ENCODE results near the gene MDGA2. TPM values are rescaled to one million over a fixed set of nuclear protein-coding genes. Genes with fewer than 3 reads are reported as not detected.

MDGA2 gene
- total and polyA plus RNA-seq, 2 of the 8 experiments (the other 6 are each of a cell fraction or from before 2014, with no cell fraction given): 0.11 to 0.69 TPM

- Histone ChIP-seq H2BK20ac (ENCODE audit: low read length) (no peak overlapping the region), H3K18ac (ENCODE audit: extremely low read depth, low read length) (no peak overlapping the region), H4K91ac (replicated peaks; ENCODE audit: insufficient read length, low read length) (no peak overlapping the region), H2BK120ac (replicated peaks; ENCODE audit: low read depth, low read length) (no peak overlapping the region), H3K4me1 (replicated peaks in 1 of 4; ENCODE audit: control insufficient read depth in 3 of 4, insufficient read depth in 4 of 4, low read length in 3 of 4) (no peaks in the 10 kb centered on the region), H3K27me3 (replicated peaks in 1 of 4; ENCODE audit: control insufficient read depth in 3 of 4, extremely low read depth in 1 of 4, insufficient read depth in 3 of 4, low read length in 3 of 4) (no peaks in the 10 kb centered on the region), H2AFZ (ENCODE audit: low read length) (no peak overlapping the region), H3K23ac (ENCODE audit: insufficient read length) (no peak overlapping the region), H3K79me1 (ENCODE audit: low read depth, low read length) (no peaks in the 10 kb centered on the region), H2BK12ac (ENCODE audit: low read depth, low read length) (no peak overlapping the region), H3K9ac (replicated peaks in 1 of 4; ENCODE audit: extremely low read depth in 1 of 4, low read depth in 3 of 4, low read length in 3 of 4) (no peak overlapping the region), H3K4ac (replicated peaks; ENCODE audit: insufficient read length, low read depth, low read length) (no peak overlapping the region), H2BK5ac (ENCODE audit: low read depth, low read length) (no peak overlapping the region), H4K5ac (ENCODE audit: insufficient read length, low read depth, low read length) (no peak overlapping the region), H3K56ac (replicated peaks; ENCODE audit: insufficient read length, low read depth, low read length) (no peak overlapping the region), H3K79me2 (ENCODE audit: control insufficient read depth in 1 of 2, insufficient read depth in 2 of 2, low read length in 2 of 2) (no peaks in the 10 kb centered on the region), H4K20me1 (replicated peaks in 1 of 2; ENCODE audit: control insufficient read depth in 1 of 2, insufficient read depth in 2 of 2, low read length in 2 of 2) (no peaks in the 10 kb centered on the region), H3K9me3 (ENCODE audit: insufficient read depth in 2 of 2, low read depth in 1 of 2, low read length in 1 of 2) (no peaks in the 10 kb centered on the region), H3K23me2 (ENCODE audit: low read depth, low read length) (no peaks in the 10 kb centered on the region), H3K36me3 (ENCODE audit: control insufficient read depth in 2 of 4, insufficient read depth in 4 of 4, low read length in 3 of 4) (no peaks in the 10 kb centered on the region), H3K4me3 (ENCODE audit: extremely low read depth in 1 of 4, insufficient read depth in 2 of 4, low read depth in 3 of 4, low read length in 4 of 4) (no peak overlapping the region), H2AK5ac (ENCODE audit: low read depth, low read length) (no peak overlapping the region), H3K27ac (ENCODE audit: low read depth, low read length) (no peak overlapping the region), H2BK15ac (ENCODE audit: low read length) (no peak overlapping the region), H3K4me2 (ENCODE audit: insufficient read depth in 1 of 2, low read depth in 2 of 2, low read length in 2 of 2) (no peak overlapping the region), H4K8ac (ENCODE audit: extremely low read depth, insufficient read depth, low read length) (no peak overlapping the region), H3K14ac (ENCODE audit: insufficient read length) (no peak overlapping the region)
- CTCF ChIA-PET (ENCODE audit: partially characterized antibody): no interaction called here
- 89% methylated on average over 2 of the region's 2 CpGs; no CpG with 5 or more reads in 1 of the 2 experiments for WGBS, 2 experiments (ENCODE audit: extremely low coverage in 1 of 2, insufficient coverage in 1 of 2, insufficient read length in 1 of 2, insufficient replicate concordance in 2 of 2, low coverage in 1 of 2, low lambda C conversion rate in 2 of 2, missing lambda C conversion rate in 1 of 2)
- FAIRE-seq (no peak), DNase-seq (ENCODE audit: low read depth in 1 of 2, low spot score in 2 of 2) (no peak)
- POLR2A ChIA-PET (ENCODE audit: partially characterized antibody): no interaction called here
- no peak for TF ChIP-seq TAF7 (optimal IDR thresholded peaks at IDR 0.05; ENCODE audit: borderline replicate concordance, low read depth, low read length)
- no peak for TF ChIP-seq USF2 (IDR thresholded peaks at IDR 0.05; ENCODE audit: low read length)
- no peak for TF ChIP-seq SIX5 (IDR thresholded peaks at IDR 0.05; ENCODE audit: low read depth, low read length)
- no peak for TF ChIP-seq SIRT6 (IDR thresholded peaks at IDR 0.05; ENCODE audit: low read length)
- no peak for TF ChIP-seq POLR2A (IDR thresholded peaks at IDR 0.05; ENCODE audit: control extremely low read depth in 1 of 2, low read depth in 2 of 2, low read length in 2 of 2)
- no peak for TF ChIP-seq HDAC2 (IDR thresholded peaks at IDR 0.05; ENCODE audit: borderline replicate concordance in 1 of 2, low read depth in 2 of 2, low read length in 2 of 2)
- no peak for TF ChIP-seq RXRA (IDR thresholded peaks at IDR 0.05; ENCODE audit: insufficient read depth, low read depth, low read length)
- no peak for TF ChIP-seq CEBPB (IDR thresholded peaks at IDR 0.05; ENCODE audit: low read depth, low read length)
- no peak for TF ChIP-seq EZH2 (IDR thresholded peaks at IDR 0.05; ENCODE audit: low read depth, low read length, severe bottlenecking)
- no peak for TF ChIP-seq SUZ12 (IDR thresholded peaks at IDR 0.05; ENCODE audit: low read length)
- no peak for TF ChIP-seq TEAD4 (IDR thresholded peaks at IDR 0.05; ENCODE audit: low read depth, low read length)
- no peak for TF ChIP-seq RAD21 (IDR thresholded peaks at IDR 0.05 in 1 of 2, conservative IDR thresholded peaks at IDR 0.05 in 1 of 2; ENCODE audit: low read depth in 2 of 2, low read length in 2 of 2)
- TF ChIP-seq POLR2AphosphoS5 (IDR thresholded peaks at IDR 0.05; ENCODE audit: low read depth, low read length): no peak
Measured at GRCh38 chr14:47454025-47454424, 221.4 kb downstream of the MDGA2 start.

Measured in H1 (cell line).